SK-N-SH (cell line): ENCODE data around the gene SPOCK3.

Experiments used
- EP300 ChIP-seq, 2 experiments: IDR thresholded peaks; 2 replicates each; pipeline versions ENCODE4 v1.4.0 to v1.6.1; 2012; ENCODE audit warnings: borderline replicate concordance in 1 of 2, low read depth in 1 of 2, low read length in 1 of 2
- TF ChIP-seq, protein P1 (sequence below): fragments of 200-600 bp; sonication (generic); IDR thresholded peaks from 2 replicates; pipeline ENCODE4 v1.6.1; 2017; ENCODE audit warnings: antibody characterized with exemption, mild to moderate bottlenecking, moderate library complexity

DNA sequence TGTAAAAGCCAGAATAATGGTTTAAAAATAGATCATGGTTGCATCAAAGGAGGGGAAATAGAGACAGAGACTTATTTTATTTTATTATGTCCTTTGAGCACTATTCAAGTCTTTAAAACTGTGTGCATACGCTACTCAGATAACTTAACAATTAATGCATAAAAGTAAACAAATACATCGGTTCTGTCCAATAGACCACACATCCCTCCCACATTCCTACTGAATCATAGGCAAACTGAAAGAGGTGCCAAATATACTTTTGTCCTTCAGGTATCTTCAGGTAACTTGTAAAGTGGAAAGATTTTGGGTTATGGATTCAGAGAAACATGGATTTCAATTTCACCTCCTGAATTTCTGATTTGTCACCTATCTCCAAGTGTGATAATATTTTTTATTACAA, 91.3 kb downstream of the SPOCK3 start:
- TF ChIP-seq, protein P1, sequence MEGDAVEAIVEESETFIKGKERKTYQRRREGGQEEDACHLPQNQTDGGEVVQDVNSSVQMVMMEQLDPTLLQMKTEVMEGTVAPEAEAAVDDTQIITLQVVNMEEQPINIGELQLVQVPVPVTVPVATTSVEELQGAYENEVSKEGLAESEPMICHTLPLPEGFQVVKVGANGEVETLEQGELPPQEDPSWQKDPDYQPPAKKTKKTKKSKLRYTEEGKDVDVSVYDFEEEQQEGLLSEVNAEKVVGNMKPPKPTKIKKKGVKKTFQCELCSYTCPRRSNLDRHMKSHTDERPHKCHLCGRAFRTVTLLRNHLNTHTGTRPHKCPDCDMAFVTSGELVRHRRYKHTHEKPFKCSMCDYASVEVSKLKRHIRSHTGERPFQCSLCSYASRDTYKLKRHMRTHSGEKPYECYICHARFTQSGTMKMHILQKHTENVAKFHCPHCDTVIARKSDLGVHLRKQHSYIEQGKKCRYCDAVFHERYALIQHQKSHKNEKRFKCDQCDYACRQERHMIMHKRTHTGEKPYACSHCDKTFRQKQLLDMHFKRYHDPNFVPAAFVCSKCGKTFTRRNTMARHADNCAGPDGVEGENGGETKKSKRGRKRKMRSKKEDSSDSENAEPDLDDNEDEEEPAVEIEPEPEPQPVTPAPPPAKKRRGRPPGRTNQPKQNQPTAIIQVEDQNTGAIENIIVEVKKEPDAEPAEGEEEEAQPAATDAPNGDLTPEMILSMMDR, result no peak
- no peak for TF ChIP-seq EP300 (IDR thresholded peaks at IDR 0.05; ENCODE audit: borderline replicate concordance in 1 of 2, low read depth in 1 of 2, low read length in 1 of 2)
